WTC11 (cell line): ENCODE data around the gene ERICH4. TPM values are rescaled to one million over a fixed set of nuclear protein-coding genes. Genes with fewer than 3 reads are reported as not detected.
A peak's percentile ranks its signal among the peaks of the same experiment; 100 is the strongest.

Experiments
- ATAC-seq: fragments of 200-7000 bp; cut with Tn5 transposase; 2 replicates; pipeline ENCODE4 v1.10.0; 2021; ENCODE audit warnings: mild to moderate bottlenecking, moderate library complexity
- Bru-seq: library from RNA; stranded (reverse); fragments of 400-500 nt; gene quantifications from one replicate; lab custom pipeline; 2021; lab: Mats Ljungman, UMichigan
- CTCF ChIA-PET: fragments of 300-600 bp; sonication (Branson Sonifier 250); formaldehyde crosslinking; loops from one replicate; lab custom pipeline; 2021; ENCODE audit warnings: antibody characterized with exemption; lab: Charles Lee
- POLR2A ChIA-PET: fragments of 350-600 bp; sonication (Branson Sonifier 250); formaldehyde crosslinking; loops from one replicate; lab custom pipeline; 2021; ENCODE audit warnings: antibody characterized with exemption; lab: Charles Lee
- DNase-seq: peaks from one replicate; pipeline ENCODE4 v3.0.0; 2021; ENCODE audit warnings: low spot score
- H3K27ac Mint-ChIP-seq: 2 replicates; pipeline ENCODE4 v1.8.0; 2021; ENCODE audit warnings: mixed read lengths
- H3K27me3 Mint-ChIP-seq: 2 replicates; pipeline ENCODE4 v1.8.0; 2021; ENCODE audit warnings: low read depth, mild to moderate bottlenecking, moderate library complexity, mixed read lengths
- H3K36me3 Mint-ChIP-seq: 2 replicates; pipeline ENCODE4 v1.8.0; 2021; ENCODE audit warnings: mixed read lengths
- H3K4me1 Mint-ChIP-seq: 2 replicates; pipeline ENCODE4 v1.8.0; 2022; ENCODE audit warnings: mixed read lengths
- H3K4me3 Mint-ChIP-seq: 2 replicates; pipeline ENCODE4 v1.8.0; 2021; ENCODE audit warnings: mild to moderate bottlenecking, moderate library complexity, mixed read lengths
- H3K9me3 Mint-ChIP-seq: 2 replicates; pipeline ENCODE4 v1.8.0; 2021; ENCODE audit warnings: mixed read lengths
- CREB1 ChIP-seq: sonication (generic); formaldehyde crosslinking; IDR thresholded peaks from 2 replicates; pipeline ENCODE4 v1.8.0; 2023; ENCODE audit warnings: mild to moderate bottlenecking, missing genetic modification reagents
- CREM ChIP-seq: sonication (generic); formaldehyde crosslinking; IDR thresholded peaks from 2 replicates; pipeline ENCODE4 v1.8.1; 2022; ENCODE audit warnings: mild to moderate bottlenecking, missing genetic modification reagents, moderate library complexity
- ELF4 ChIP-seq: sonication (generic); formaldehyde crosslinking; IDR thresholded peaks from 2 replicates; pipeline ENCODE4 v1.8.1; 2022; ENCODE audit warnings: low read depth, mild to moderate bottlenecking, moderate library complexity, missing genetic modification reagents
- FOXJ3 ChIP-seq: sonication (generic); formaldehyde crosslinking; IDR thresholded peaks from 2 replicates; pipeline ENCODE4 v1.9.0; 2021; ENCODE audit warnings: missing genetic modification reagents, mild to moderate bottlenecking, borderline replicate concordance
- FOXP4 ChIP-seq: sonication (generic); formaldehyde crosslinking; IDR thresholded peaks from 2 replicates; pipeline ENCODE4 v1.8.0; 2022; ENCODE audit warnings: mild to moderate bottlenecking, missing genetic modification reagents
- IRF1 ChIP-seq: sonication (generic); formaldehyde crosslinking; IDR thresholded peaks from 2 replicates; pipeline ENCODE4 v1.8.0; 2023; ENCODE audit warnings: missing genetic modification reagents
- JUN ChIP-seq: sonication (generic); formaldehyde crosslinking; IDR thresholded peaks from 2 replicates; pipeline ENCODE4 v1.8.0; 2023; ENCODE audit warnings: mild to moderate bottlenecking, missing genetic modification reagents
- MLX ChIP-seq: sonication (generic); formaldehyde crosslinking; IDR thresholded peaks from 2 replicates; pipeline ENCODE4 v1.8.1; 2023; ENCODE audit warnings: mild to moderate bottlenecking, missing genetic modification reagents, moderate library complexity
- NR1H2 ChIP-seq: sonication (generic); formaldehyde crosslinking; IDR thresholded peaks from 2 replicates; pipeline ENCODE4 v1.9.0; 2021; ENCODE audit warnings: mild to moderate bottlenecking, moderate library complexity, missing genetic modification reagents
- PRDM15 ChIP-seq: sonication (generic); formaldehyde crosslinking; IDR thresholded peaks from 2 replicates; pipeline ENCODE4 v1.8.0; 2022; ENCODE audit warnings: missing genetic modification reagents
- RELA ChIP-seq: sonication (generic); formaldehyde crosslinking; IDR thresholded peaks from 2 replicates; pipeline ENCODE4 v1.8.1; 2022; ENCODE audit warnings: missing genetic modification reagents, mild to moderate bottlenecking, borderline replicate concordance
- SMAD3 ChIP-seq: sonication (generic); formaldehyde crosslinking; IDR thresholded peaks from 2 replicates; pipeline ENCODE4 v1.8.0; 2022; ENCODE audit warnings: missing genetic modification reagents, mild to moderate bottlenecking, borderline replicate concordance
- TEAD1 ChIP-seq: sonication (generic); formaldehyde crosslinking; IDR thresholded peaks from 2 replicates; pipeline ENCODE4 v1.8.0; 2022; ENCODE audit warnings: mild to moderate bottlenecking, missing genetic modification reagents
- TP53 ChIP-seq: sonication (generic); formaldehyde crosslinking; IDR thresholded peaks from 2 replicates; pipeline ENCODE4 v1.8.1; 2023; ENCODE audit warnings: mild to moderate bottlenecking, missing genetic modification reagents
- ZNF138 ChIP-seq: sonication (generic); formaldehyde crosslinking; conservative IDR thresholded peaks from 2 replicates; pipeline ENCODE4 v1.8.1; 2022; ENCODE audit warnings: mild to moderate bottlenecking, moderate library complexity, missing genetic modification reagents
- ZNF219 ChIP-seq: sonication (generic); formaldehyde crosslinking; IDR thresholded peaks from 2 replicates; pipeline ENCODE4 v1.8.0; 2023; ENCODE audit warnings: missing genetic modification reagents, mild to moderate bottlenecking, borderline replicate concordance
- ZNF671 ChIP-seq: fragments of 250-450 bp; sonication (Bioruptor Pico); IDR thresholded peaks from 2 replicates; pipeline ENCODE4 v1.8.0; 2021; ENCODE audit warnings: mild to moderate bottlenecking
- long read RNA-seq, 3 experiments: library from RNA in 1 of 3; library from capped mRNA in 1 of 3; library from polyadenylated mRNA in 1 of 3; unstranded in 2 of 3; stranded (forward) in 1 of 3; transcript quantifications; one replicate each; pipeline ENCODE4 v2.0.0, GENCODE V29; 2021
- total RNA-seq: library from RNA; stranded (reverse); gene quantifications from 3 replicates; pipeline ENCODE4 v1.2.3, GENCODE V29; 2021
- TF ChIP-seq, protein P1 (sequence below): sonication (generic); formaldehyde crosslinking; IDR thresholded peaks from 2 replicates; pipeline ENCODE4 v1.8.1; 2022; ENCODE audit warnings: mild to moderate bottlenecking, moderate library complexity, missing genetic modification reagents
- TF ChIP-seq, protein P2 (sequence below): sonication (generic); formaldehyde crosslinking; IDR thresholded peaks from 2 replicates; pipeline ENCODE4 v1.8.1; 2023; ENCODE audit warnings: mild to moderate bottlenecking, missing genetic modification reagents
- TF ChIP-seq, protein P3 (sequence below): sonication (generic); formaldehyde crosslinking; IDR thresholded peaks from 2 replicates; pipeline ENCODE4 v1.8.0; 2023; ENCODE audit warnings: missing genetic modification reagents, mild to moderate bottlenecking, borderline replicate concordance

The ERICH4 gene
- 0.24 TPM in 1 of 3 replicates, not detected in the others for total RNA-seq
- percentile 25 among the genes with signal in this experiment for Bru-seq, nascent RNA
- long read RNA-seq, experiment 1, partial matches to known transcripts: 0 of 1 reads
- long read RNA-seq, experiment 1, other reads (novel, unspliced or antisense): 1 of 1 reads
- long read RNA-seq, experiment 2: 0 reads
- long read RNA-seq, experiment 3: 0 reads

GRCh38 chr19:41442473-41443355 lies at the start of gene ERICH4:
ERICH4 (plus strand) TSS chr19:41443156; CDS start chr19:41443170, 14 bp downstream.
- no peaks in the 10 kb centered on the region for H3K9me3 Mint-ChIP-seq
- no peak for TF ChIP-seq MLX (CRISPR knock-in tag)
- TF ChIP-seq ZNF219 (CRISPR knock-in tag): no peak
- TF ChIP-seq ZNF138 (CRISPR knock-in tag): no peak
- TF ChIP-seq FOXJ3 (CRISPR knock-in tag): no peak
- no peak for TF ChIP-seq TEAD1 (CRISPR knock-in tag)
- TF ChIP-seq ZNF671: no peak
- TF ChIP-seq CREB1 (CRISPR knock-in tag): no peak
- TF ChIP-seq, protein P1, sequence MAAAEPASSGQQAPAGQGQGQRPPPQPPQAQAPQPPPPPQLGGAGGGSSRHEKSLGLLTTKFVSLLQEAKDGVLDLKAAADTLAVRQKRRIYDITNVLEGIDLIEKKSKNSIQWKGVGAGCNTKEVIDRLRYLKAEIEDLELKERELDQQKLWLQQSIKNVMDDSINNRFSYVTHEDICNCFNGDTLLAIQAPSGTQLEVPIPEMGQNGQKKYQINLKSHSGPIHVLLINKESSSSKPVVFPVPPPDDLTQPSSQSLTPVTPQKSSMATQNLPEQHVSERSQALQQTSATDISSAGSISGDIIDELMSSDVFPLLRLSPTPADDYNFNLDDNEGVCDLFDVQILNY (CRISPR knock-in tag): no peak
- no peak for TF ChIP-seq ELF4
- H3K27ac Mint-ChIP-seq: no peak within 1 kb of the TSS
- peaks cover 13% of the 10 kb centered on the region for H3K4me1 Mint-ChIP-seq
- no peak within 1 kb of the TSS for H3K4me3 Mint-ChIP-seq
- DNase-seq (no peak), ATAC-seq (no peak)
- peaks cover 36% of the 10 kb centered on the region for H3K27me3 Mint-ChIP-seq
- ChIA-PET CTCF (interaction anchor here (1.2 to 1.7 kb wide), 4 partner anchors 121 to 264 kb away, joined by 3 to 7 read pairs (median 5); no protein-coding TSS in a partner anchor), POLR2A (no interaction called here)
- peaks cover 1% of the 10 kb centered on the region; the same call in 1 of the 2 replicates for H3K36me3 Mint-ChIP-seq

DNA sequence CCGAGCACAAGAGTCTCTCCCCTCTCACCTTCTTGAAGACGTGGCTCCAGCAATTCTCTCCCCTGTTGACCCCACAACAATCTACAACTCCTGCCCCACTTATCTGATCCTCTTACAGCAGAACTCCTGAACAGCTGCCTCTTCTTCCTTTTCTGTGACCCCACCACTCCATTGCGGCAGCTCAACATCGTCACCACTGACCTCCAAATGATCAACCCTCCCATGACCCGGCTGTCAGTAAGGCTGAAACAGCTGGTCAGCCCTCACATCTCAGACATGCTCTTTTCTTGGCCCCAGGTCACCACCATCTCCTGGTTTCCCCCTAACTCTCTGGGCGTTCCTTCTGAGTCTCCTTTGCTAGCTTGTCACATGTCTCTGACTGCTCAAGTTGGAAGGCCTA lies 47.6 kb upstream of the ERICH4 start:
- peak overlapping the region; percentile 100 for H3K4me3 Mint-ChIP-seq
- TF ChIP-seq RELA (CRISPR knock-in tag) (no peak), NR1H2 (CRISPR knock-in tag) (no peak), TP53 (CRISPR knock-in tag) (no peak), JUN (CRISPR knock-in tag) (no peak), CREM (CRISPR knock-in tag) (no peak), PRDM15 (CRISPR knock-in tag) (no peak), IRF1 (CRISPR knock-in tag) (no peak), FOXP4 (CRISPR knock-in tag) (no peak), SMAD3 (no peak)
- TF ChIP-seq, protein P2, sequence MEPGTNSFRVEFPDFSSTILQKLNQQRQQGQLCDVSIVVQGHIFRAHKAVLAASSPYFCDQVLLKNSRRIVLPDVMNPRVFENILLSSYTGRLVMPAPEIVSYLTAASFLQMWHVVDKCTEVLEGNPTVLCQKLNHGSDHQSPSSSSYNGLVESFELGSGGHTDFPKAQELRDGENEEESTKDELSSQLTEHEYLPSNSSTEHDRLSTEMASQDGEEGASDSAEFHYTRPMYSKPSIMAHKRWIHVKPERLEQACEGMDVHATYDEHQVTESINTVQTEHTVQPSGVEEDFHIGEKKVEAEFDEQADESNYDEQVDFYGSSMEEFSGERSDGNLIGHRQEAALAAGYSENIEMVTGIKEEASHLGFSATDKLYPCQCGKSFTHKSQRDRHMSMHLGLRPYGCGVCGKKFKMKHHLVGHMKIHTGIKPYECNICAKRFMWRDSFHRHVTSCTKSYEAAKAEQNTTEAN: no peak
- TF ChIP-seq, protein P3, sequence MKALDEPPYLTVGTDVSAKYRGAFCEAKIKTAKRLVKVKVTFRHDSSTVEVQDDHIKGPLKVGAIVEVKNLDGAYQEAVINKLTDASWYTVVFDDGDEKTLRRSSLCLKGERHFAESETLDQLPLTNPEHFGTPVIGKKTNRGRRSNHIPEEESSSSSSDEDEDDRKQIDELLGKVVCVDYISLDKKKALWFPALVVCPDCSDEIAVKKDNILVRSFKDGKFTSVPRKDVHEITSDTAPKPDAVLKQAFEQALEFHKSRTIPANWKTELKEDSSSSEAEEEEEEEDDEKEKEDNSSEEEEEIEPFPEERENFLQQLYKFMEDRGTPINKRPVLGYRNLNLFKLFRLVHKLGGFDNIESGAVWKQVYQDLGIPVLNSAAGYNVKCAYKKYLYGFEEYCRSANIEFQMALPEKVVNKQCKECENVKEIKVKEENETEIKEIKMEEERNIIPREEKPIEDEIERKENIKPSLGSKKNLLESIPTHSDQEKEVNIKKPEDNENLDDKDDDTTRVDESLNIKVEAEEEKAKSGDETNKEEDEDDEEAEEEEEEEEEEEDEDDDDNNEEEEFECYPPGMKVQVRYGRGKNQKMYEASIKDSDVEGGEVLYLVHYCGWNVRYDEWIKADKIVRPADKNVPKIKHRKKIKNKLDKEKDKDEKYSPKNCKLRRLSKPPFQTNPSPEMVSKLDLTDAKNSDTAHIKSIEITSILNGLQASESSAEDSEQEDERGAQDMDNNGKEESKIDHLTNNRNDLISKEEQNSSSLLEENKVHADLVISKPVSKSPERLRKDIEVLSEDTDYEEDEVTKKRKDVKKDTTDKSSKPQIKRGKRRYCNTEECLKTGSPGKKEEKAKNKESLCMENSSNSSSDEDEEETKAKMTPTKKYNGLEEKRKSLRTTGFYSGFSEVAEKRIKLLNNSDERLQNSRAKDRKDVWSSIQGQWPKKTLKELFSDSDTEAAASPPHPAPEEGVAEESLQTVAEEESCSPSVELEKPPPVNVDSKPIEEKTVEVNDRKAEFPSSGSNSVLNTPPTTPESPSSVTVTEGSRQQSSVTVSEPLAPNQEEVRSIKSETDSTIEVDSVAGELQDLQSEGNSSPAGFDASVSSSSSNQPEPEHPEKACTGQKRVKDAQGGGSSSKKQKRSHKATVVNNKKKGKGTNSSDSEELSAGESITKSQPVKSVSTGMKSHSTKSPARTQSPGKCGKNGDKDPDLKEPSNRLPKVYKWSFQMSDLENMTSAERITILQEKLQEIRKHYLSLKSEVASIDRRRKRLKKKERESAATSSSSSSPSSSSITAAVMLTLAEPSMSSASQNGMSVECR: no peak

More for the DNA sequence above, 47.6 kb upstream of the ERICH4 start:
- Mint-ChIP-seq H3K36me3 (peaks cover 12% of the 10 kb centered on the region), H3K27me3 (no peaks in the 10 kb centered on the region), H3K27ac (peak overlapping the region; percentile 48), H3K9me3 (no peaks in the 10 kb centered on the region), H3K4me1 (peaks cover 22% of the 10 kb centered on the region)
- no peak for ATAC-seq
- ChIA-PET POLR2A (no interaction called here), CTCF (no interaction called here)
- DNase-seq: no peak
